Hepatocyte (in vitro differentiated cells): ENCODE data around the gene TP53RK.

Experiments
- EZH2 ChIP-seq: fragments of 200-600 bp; sonication (generic); IDR thresholded peaks from 2 replicates; pipeline ENCODE4 v1.6.1; 2016; ENCODE audit warnings: antibody characterized with exemption, mild to moderate bottlenecking, borderline replicate concordance
- EZH2phosphoT487 ChIP-seq: fragments of 200-600 bp; sonication (generic); IDR thresholded peaks from one replicate; pipeline ENCODE4 v1.6.1; 2018; ENCODE audit warnings: antibody characterized with exemption, mild to moderate bottlenecking, low read depth, moderate library complexity; ENCODE audit not compliant: unreplicated experiment, severe bottlenecking
- TF ChIP-seq, protein P1 (sequence below): fragments of 200-600 bp; sonication (generic); IDR thresholded peaks from 2 replicates; pipeline ENCODE4 v1.5.1; 2016; ENCODE audit warnings: antibody characterized with exemption, mild to moderate bottlenecking; ENCODE audit not compliant: poor library complexity

DNA sequence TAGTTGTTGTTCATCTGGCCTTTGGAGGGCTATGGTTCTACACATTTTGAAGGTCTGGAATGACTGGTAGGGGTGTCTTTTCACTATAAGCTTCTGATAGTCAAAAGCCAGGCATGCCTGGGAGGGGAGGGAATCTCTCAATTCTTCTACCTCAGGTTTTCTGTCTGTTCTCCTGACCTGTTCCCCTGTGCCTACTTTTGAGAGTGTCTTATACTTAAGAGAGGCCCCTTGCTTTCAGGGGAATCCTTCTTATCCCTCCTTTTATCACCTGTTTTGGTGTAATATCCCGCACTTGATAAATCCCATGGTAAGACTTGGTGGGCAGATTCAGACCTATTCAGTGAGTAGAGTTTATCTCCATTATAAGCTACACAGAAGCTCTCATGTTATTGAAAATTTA is 27.6 kb downstream of the TP53RK start:
- TF ChIP-seq, protein P1, sequence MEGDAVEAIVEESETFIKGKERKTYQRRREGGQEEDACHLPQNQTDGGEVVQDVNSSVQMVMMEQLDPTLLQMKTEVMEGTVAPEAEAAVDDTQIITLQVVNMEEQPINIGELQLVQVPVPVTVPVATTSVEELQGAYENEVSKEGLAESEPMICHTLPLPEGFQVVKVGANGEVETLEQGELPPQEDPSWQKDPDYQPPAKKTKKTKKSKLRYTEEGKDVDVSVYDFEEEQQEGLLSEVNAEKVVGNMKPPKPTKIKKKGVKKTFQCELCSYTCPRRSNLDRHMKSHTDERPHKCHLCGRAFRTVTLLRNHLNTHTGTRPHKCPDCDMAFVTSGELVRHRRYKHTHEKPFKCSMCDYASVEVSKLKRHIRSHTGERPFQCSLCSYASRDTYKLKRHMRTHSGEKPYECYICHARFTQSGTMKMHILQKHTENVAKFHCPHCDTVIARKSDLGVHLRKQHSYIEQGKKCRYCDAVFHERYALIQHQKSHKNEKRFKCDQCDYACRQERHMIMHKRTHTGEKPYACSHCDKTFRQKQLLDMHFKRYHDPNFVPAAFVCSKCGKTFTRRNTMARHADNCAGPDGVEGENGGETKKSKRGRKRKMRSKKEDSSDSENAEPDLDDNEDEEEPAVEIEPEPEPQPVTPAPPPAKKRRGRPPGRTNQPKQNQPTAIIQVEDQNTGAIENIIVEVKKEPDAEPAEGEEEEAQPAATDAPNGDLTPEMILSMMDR, result no peak
- TF ChIP-seq EZH2 (no peak), EZH2phosphoT487 (no peak)
